WTC11 (cell line): Measurements from ENCODE around the gene GNG8. TPM values are rescaled to one million over a fixed set of nuclear protein-coding genes. Genes with fewer than 3 reads are reported as not detected.

Experiments
- ATAC-seq: fragments of 200-7000 bp; cut with Tn5 transposase; 2 replicates; pipeline ENCODE4 v1.10.0; 2021; ENCODE audit warnings: mild to moderate bottlenecking, moderate library complexity
- CTCF ChIA-PET: fragments of 300-600 bp; sonication (Branson Sonifier 250); formaldehyde crosslinking; loops from one replicate; lab custom pipeline; 2021; ENCODE audit warnings: antibody characterized with exemption; lab: Charles Lee
- POLR2A ChIA-PET: fragments of 350-600 bp; sonication (Branson Sonifier 250); formaldehyde crosslinking; loops from one replicate; lab custom pipeline; 2021; ENCODE audit warnings: antibody characterized with exemption; lab: Charles Lee
- DNase-seq: peaks from one replicate; pipeline ENCODE4 v3.0.0; 2021; ENCODE audit warnings: low spot score
- H3K27ac Mint-ChIP-seq: 2 replicates; pipeline ENCODE4 v1.8.0; 2021; ENCODE audit warnings: mixed read lengths
- H3K27me3 Mint-ChIP-seq: 2 replicates; pipeline ENCODE4 v1.8.0; 2021; ENCODE audit warnings: low read depth, mild to moderate bottlenecking, moderate library complexity, mixed read lengths
- H3K36me3 Mint-ChIP-seq: 2 replicates; pipeline ENCODE4 v1.8.0; 2021; ENCODE audit warnings: mixed read lengths
- H3K4me1 Mint-ChIP-seq: 2 replicates; pipeline ENCODE4 v1.8.0; 2022; ENCODE audit warnings: mixed read lengths
- H3K4me3 Mint-ChIP-seq: 2 replicates; pipeline ENCODE4 v1.8.0; 2021; ENCODE audit warnings: mild to moderate bottlenecking, moderate library complexity, mixed read lengths
- H3K9me3 Mint-ChIP-seq: 2 replicates; pipeline ENCODE4 v1.8.0; 2021; ENCODE audit warnings: mixed read lengths
- CREB1 ChIP-seq: sonication (generic); formaldehyde crosslinking; IDR thresholded peaks from 2 replicates; pipeline ENCODE4 v1.8.0; 2023; ENCODE audit warnings: mild to moderate bottlenecking, missing genetic modification reagents
- CREM ChIP-seq: sonication (generic); formaldehyde crosslinking; IDR thresholded peaks from 2 replicates; pipeline ENCODE4 v1.8.1; 2022; ENCODE audit warnings: mild to moderate bottlenecking, missing genetic modification reagents, moderate library complexity
- FOXP1 ChIP-seq: sonication (generic); formaldehyde crosslinking; IDR thresholded peaks from 2 replicates; pipeline ENCODE4 v1.8.0; 2022; ENCODE audit warnings: missing genetic modification reagents, mild to moderate bottlenecking, moderate library complexity, borderline replicate concordance
- MYBL2 ChIP-seq: sonication (generic); formaldehyde crosslinking; IDR thresholded peaks from 2 replicates; pipeline ENCODE4 v1.8.1; 2023; ENCODE audit warnings: mild to moderate bottlenecking, moderate library complexity, missing genetic modification reagents
- NFYB ChIP-seq: sonication (generic); formaldehyde crosslinking; conservative IDR thresholded peaks from 2 replicates; pipeline ENCODE4 v1.8.0; 2022; ENCODE audit warnings: low read depth, missing genetic modification reagents
- RORB ChIP-seq: fragments of 250-450 bp; sonication (Bioruptor Pico); IDR thresholded peaks from 2 replicates; pipeline ENCODE4 v1.9.0; 2021; ENCODE audit warnings: mild to moderate bottlenecking
- SP1 ChIP-seq: sonication (generic); formaldehyde crosslinking; conservative IDR thresholded peaks from 2 replicates; pipeline ENCODE4 v1.8.1; 2022; ENCODE audit warnings: missing genetic modification reagents
- TCF7 ChIP-seq: sonication (generic); formaldehyde crosslinking; IDR thresholded peaks from 2 replicates; pipeline ENCODE4 v1.8.0; 2022; ENCODE audit warnings: mild to moderate bottlenecking, low read depth, missing genetic modification reagents, moderate library complexity
- TEAD1 ChIP-seq: sonication (generic); formaldehyde crosslinking; IDR thresholded peaks from 2 replicates; pipeline ENCODE4 v1.8.0; 2022; ENCODE audit warnings: mild to moderate bottlenecking, missing genetic modification reagents
- ZNF219 ChIP-seq: sonication (generic); formaldehyde crosslinking; IDR thresholded peaks from 2 replicates; pipeline ENCODE4 v1.8.0; 2023; ENCODE audit warnings: missing genetic modification reagents, mild to moderate bottlenecking, borderline replicate concordance
- ZNF416 ChIP-seq: fragments of 250-450 bp; sonication (Bioruptor Pico); IDR thresholded peaks from 2 replicates; pipeline ENCODE4 v1.9.0; 2021; ENCODE audit warnings: mild to moderate bottlenecking, inconsistent platforms
- total RNA-seq: library from RNA; stranded (reverse); gene quantifications from 3 replicates; pipeline ENCODE4 v1.2.3, GENCODE V29; 2021
- TF ChIP-seq, protein P1 (sequence below): sonication (generic); formaldehyde crosslinking; IDR thresholded peaks from 2 replicates; pipeline ENCODE4 v1.8.1; 2023; ENCODE audit warnings: mild to moderate bottlenecking, moderate library complexity, missing genetic modification reagents
- TF ChIP-seq, protein P2 (sequence below): sonication (generic); formaldehyde crosslinking; IDR thresholded peaks from 2 replicates; pipeline ENCODE4 v1.8.0; 2022; ENCODE audit warnings: mild to moderate bottlenecking, missing genetic modification reagents
- TF ChIP-seq, protein P3 (sequence below): sonication (generic); formaldehyde crosslinking; conservative IDR thresholded peaks from 2 replicates; pipeline ENCODE4 v1.8.1; 2023; ENCODE audit warnings: mild to moderate bottlenecking, low read depth, missing genetic modification reagents, moderate library complexity
- TF ChIP-seq, protein P4 (sequence below): fragments of 250-450 bp; sonication (Bioruptor Pico); IDR thresholded peaks from 2 replicates; pipeline ENCODE4 v1.9.0; 2021; ENCODE audit warnings: mild to moderate bottlenecking
- TF ChIP-seq, protein P5 (sequence below): sonication (generic); formaldehyde crosslinking; IDR thresholded peaks from 2 replicates; pipeline ENCODE4 v1.8.0; 2023; ENCODE audit warnings: mild to moderate bottlenecking, missing genetic modification reagents
- TF ChIP-seq, protein P6 (sequence below): sonication (generic); formaldehyde crosslinking; IDR thresholded peaks from 2 replicates; pipeline ENCODE4 v1.8.1; 2023; ENCODE audit warnings: mild to moderate bottlenecking, missing genetic modification reagents, moderate library complexity
- TF ChIP-seq, protein P7 (sequence below): fragments of 250-450 bp; sonication (Bioruptor Pico); IDR thresholded peaks from 2 replicates; pipeline ENCODE4 v1.9.0; 2021; ENCODE audit warnings: moderate library complexity, mild to moderate bottlenecking, inconsistent platforms, borderline replicate concordance

Gene GNG8
- total RNA-seq, 1 experiment from 2014 or later = not detected

DNA sequence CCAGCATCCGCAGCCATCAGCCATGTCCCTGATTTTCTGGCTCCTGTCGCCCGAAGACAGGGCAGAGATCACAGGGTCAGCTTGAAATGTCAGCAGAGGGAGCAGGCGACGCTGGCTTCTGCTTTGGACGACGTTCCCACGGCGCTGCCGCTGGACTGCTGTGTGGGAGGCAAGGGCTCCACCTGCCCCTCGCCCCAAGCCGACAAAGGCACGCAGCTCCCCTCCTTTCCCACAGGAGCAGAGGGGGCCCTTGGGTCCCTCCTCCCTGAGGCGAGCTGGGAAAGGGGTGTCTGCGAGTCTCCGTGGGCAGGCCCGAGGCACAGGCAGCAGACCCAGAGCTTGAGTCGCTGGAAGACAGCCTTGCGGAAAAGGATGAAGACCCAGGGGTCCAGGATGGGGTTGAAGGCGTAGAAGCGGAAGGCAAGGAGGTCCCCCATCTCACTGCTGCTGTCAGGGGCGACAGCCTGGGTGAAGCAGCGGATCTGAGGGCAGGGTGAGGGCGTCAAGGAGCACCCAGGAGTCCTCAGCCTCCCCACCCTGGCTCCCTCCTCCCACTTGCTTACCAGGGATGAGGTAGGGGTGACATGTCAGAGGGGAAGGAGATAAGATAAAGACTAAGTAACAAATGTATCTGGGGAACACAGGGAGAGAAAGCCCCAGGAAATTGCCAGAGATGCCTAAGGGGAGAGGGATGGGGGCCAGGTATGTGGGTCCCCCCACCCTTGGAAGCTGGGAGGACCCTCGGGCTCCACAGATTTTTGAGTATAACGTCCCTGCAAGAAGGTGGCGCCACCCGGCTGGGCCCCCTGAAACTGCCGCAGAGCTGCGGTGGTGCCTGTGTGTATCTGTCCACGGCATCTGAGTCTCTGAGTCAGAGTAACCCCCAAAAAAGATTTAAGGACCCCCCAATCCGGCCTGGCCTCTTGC, 14.5 kb downstream of the GNG8 start (continued):
- TF ChIP-seq, protein P1, sequence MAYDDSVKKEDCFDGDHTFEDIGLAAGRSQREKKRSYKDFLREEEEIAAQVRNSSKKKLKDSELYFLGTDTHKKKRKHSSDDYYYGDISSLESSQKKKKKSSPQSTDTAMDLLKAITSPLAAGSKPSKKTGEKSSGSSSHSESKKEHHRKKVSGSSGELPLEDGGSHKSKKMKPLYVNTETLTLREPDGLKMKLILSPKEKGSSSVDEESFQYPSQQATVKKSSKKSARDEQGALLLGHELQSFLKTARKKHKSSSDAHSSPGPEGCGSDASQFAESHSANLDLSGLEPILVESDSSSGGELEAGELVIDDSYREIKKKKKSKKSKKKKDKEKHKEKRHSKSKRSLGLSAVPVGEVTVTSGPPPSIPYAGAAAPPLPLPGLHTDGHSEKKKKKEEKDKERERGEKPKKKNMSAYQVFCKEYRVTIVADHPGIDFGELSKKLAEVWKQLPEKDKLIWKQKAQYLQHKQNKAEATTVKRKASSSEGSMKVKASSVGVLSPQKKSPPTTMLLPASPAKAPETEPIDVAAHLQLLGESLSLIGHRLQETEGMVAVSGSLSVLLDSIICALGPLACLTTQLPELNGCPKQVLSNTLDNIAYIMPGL (CRISPR knock-in tag) = 0 out of 2 replicates have a peak, but pooled peaks have one; percentile 27

DNA sequence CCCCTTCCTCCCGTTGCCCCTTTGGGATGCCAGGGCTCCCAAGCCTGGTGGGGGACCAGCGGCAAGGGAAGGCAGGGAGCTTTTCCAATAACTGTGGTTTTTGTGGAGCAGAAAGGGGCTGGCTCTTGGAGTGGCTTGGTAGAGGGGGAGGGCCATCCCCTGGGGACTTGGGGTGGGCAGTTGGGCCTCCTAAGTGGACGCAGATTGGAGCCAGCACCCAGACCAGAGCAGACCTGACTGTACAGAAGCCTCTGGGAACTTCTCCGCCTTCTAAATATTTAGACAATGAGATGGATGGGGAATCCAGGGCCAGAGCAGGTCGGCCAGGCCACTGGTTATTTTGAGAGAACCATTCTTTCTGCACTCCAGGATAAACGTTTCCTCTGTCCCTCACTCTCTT, 15.3 kb downstream of the GNG8 start:
- Mint-ChIP-seq H3K4me3 (no peak overlapping the region), H3K27ac (no peak overlapping the region), H3K9me3 (no peaks in the 10 kb centered on the region), H3K36me3 (no peaks in the 10 kb centered on the region), H3K27me3 (peaks cover 3% of the 10 kb centered on the region; the same call in 1 of the 2 replicates), H3K4me1 (peaks cover 11% of the 10 kb centered on the region)
- POLR2A ChIA-PET = no interaction called here
- no peak for ATAC-seq
- no peak for TF ChIP-seq ZNF219 (CRISPR knock-in tag)
- TF ChIP-seq ZNF416 = no peak
- no peak for TF ChIP-seq SP1 (CRISPR knock-in tag)
- TF ChIP-seq, protein P2, sequence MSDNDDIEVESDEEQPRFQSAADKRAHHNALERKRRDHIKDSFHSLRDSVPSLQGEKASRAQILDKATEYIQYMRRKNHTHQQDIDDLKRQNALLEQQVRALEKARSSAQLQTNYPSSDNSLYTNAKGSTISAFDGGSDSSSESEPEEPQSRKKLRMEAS (CRISPR knock-in tag) = no peak
- TF ChIP-seq MYBL2 (CRISPR knock-in tag) = no peak
- TF ChIP-seq CREM (CRISPR knock-in tag) = no peak
- TF ChIP-seq CREB1 (CRISPR knock-in tag) = no peak
- no peak for TF ChIP-seq RORB (CRISPR knock-in tag)
- TF ChIP-seq, protein P3, sequence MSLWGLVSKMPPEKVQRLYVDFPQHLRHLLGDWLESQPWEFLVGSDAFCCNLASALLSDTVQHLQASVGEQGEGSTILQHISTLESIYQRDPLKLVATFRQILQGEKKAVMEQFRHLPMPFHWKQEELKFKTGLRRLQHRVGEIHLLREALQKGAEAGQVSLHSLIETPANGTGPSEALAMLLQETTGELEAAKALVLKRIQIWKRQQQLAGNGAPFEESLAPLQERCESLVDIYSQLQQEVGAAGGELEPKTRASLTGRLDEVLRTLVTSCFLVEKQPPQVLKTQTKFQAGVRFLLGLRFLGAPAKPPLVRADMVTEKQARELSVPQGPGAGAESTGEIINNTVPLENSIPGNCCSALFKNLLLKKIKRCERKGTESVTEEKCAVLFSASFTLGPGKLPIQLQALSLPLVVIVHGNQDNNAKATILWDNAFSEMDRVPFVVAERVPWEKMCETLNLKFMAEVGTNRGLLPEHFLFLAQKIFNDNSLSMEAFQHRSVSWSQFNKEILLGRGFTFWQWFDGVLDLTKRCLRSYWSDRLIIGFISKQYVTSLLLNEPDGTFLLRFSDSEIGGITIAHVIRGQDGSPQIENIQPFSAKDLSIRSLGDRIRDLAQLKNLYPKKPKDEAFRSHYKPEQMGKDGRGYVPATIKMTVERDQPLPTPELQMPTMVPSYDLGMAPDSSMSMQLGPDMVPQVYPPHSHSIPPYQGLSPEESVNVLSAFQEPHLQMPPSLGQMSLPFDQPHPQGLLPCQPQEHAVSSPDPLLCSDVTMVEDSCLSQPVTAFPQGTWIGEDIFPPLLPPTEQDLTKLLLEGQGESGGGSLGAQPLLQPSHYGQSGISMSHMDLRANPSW = no peak
- no peak for DNase-seq
- CTCF ChIA-PET = interaction anchor here (0.8 to 13.2 kb wide), 11 partner anchors 9 to 130 kb away, joined by 3 to 484 read pairs (median 5); partner anchors contain the start of genes CALM3 and DACT3

DNA sequence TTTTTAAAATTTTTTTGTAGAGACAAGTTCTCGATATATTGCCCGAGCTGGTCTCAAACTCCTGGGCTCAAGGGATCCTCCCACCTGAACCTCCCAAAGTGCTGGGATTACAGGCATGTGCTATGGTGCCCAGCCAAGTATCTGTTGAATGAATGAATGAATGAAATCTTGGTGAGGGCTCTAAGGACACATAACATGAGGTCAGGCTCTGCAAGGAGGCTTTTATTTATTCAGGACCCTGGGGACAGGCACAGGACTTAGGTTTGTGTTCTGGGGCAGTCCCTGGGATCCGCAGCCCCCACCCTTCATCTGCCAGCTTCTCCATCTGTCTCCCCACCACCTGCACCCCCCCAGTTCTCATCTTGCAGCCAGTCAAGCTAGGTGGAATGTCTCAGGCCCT, 15.7 kb downstream of the GNG8 start:
- no peak for ATAC-seq
- H3K9me3 Mint-ChIP-seq = no peaks in the 10 kb centered on the region
- no peak overlapping the region for H3K27ac Mint-ChIP-seq
- ChIA-PET CTCF (interaction anchor here (2.0 to 13.2 kb wide), 4 partner anchors 9 to 43 kb away, joined by 18 to 484 read pairs (median 24); partner anchors contain the start of genes CALM3 and DACT3), POLR2A (interaction anchor here (0.6 kb wide), 1 partner anchor 617 kb away, joined by 3 read pairs; no protein-coding TSS in a partner anchor)
- no peak for TF ChIP-seq FOXP1 (CRISPR knock-in tag)
- TF ChIP-seq, protein P4, sequence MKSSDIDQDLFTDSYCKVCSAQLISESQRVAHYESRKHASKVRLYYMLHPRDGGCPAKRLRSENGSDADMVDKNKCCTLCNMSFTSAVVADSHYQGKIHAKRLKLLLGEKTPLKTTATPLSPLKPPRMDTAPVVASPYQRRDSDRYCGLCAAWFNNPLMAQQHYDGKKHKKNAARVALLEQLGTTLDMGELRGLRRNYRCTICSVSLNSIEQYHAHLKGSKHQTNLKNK = no peak
- H3K4me1 Mint-ChIP-seq = peaks cover 11% of the 10 kb centered on the region
- H3K4me3 Mint-ChIP-seq = no peak overlapping the region
- no peaks in the 10 kb centered on the region for H3K36me3 Mint-ChIP-seq
- DNase-seq = no peak
- peaks cover 3% of the 10 kb centered on the region; the same call in 1 of the 2 replicates for H3K27me3 Mint-ChIP-seq

DNA sequence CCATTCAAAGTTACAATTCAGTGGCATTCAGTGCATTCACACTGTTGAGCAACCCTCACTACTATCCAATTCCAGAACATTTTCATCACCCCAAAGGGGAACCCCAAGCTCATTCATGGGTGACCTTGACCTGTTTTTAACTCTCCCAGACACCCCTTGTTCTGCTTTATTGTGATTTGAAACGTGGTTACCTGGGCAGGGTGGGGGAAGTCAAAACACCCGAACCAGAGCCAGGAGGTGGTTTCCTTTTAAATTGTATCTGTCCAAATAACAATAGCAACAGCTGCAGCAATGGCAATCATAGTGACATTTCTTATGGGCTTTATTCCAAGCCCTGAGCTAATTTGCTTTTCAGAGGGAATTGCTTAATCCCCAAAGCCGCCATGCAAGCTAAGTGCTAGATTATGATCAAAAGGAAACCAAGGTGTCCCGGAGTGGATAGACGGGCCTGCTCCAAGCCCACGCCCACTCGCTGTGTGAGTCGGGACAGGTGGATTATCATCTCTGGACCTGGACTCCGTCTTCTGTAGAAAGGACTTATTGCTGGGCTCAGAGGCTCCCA, 17.3 kb downstream of the GNG8 start:
- H3K4me1 Mint-ChIP-seq = peaks cover 14% of the 10 kb centered on the region
- H3K9me3 Mint-ChIP-seq = no peaks in the 10 kb centered on the region
- H3K27ac Mint-ChIP-seq = no peak overlapping the region
- ChIA-PET POLR2A (no interaction called here), CTCF (interaction anchor here (1.7 to 13.2 kb wide), 4 partner anchors 12 to 135 kb away, joined by 6 to 484 read pairs (median 34); partner anchors contain the start of gene DACT3)
- DNase-seq = no peak
- H3K4me3 Mint-ChIP-seq = no peak overlapping the region
- peaks cover 3% of the 10 kb centered on the region; the same call in 1 of the 2 replicates for H3K27me3 Mint-ChIP-seq
- no peak for ATAC-seq
- H3K36me3 Mint-ChIP-seq = no peaks in the 10 kb centered on the region
- TF ChIP-seq, protein P5, sequence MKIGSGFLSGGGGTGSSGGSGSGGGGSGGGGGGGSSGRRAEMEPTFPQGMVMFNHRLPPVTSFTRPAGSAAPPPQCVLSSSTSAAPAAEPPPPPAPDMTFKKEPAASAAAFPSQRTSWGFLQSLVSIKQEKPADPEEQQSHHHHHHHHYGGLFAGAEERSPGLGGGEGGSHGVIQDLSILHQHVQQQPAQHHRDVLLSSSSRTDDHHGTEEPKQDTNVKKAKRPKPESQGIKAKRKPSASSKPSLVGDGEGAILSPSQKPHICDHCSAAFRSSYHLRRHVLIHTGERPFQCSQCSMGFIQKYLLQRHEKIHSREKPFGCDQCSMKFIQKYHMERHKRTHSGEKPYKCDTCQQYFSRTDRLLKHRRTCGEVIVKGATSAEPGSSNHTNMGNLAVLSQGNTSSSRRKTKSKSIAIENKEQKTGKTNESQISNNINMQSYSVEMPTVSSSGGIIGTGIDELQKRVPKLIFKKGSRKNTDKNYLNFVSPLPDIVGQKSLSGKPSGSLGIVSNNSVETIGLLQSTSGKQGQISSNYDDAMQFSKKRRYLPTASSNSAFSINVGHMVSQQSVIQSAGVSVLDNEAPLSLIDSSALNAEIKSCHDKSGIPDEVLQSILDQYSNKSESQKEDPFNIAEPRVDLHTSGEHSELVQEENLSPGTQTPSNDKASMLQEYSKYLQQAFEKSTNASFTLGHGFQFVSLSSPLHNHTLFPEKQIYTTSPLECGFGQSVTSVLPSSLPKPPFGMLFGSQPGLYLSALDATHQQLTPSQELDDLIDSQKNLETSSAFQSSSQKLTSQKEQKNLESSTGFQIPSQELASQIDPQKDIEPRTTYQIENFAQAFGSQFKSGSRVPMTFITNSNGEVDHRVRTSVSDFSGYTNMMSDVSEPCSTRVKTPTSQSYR = no peak
- TF ChIP-seq, protein P6, sequence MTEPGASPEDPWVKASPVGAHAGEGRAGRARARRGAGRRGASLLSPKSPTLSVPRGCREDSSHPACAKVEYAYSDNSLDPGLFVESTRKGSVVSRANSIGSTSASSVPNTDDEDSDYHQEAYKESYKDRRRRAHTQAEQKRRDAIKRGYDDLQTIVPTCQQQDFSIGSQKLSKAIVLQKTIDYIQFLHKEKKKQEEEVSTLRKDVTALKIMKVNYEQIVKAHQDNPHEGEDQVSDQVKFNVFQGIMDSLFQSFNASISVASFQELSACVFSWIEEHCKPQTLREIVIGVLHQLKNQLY (CRISPR knock-in tag) = no peak
- no peak for TF ChIP-seq RORB (CRISPR knock-in tag)
- TF ChIP-seq ZNF219 (CRISPR knock-in tag) = no peak
- TF ChIP-seq TEAD1 = no peak
- TF ChIP-seq, protein P7, sequence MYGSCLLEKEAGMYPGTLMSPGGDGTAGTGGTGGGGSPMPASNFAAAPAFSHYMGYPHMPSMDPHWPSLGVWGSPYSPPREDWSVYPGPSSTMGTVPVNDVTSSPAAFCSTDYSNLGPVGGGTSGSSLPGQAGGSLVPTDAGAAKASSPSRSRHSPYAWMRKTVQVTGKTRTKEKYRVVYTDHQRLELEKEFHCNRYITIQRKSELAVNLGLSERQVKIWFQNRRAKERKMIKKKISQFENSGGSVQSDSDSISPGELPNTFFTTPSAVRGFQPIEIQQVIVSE (CRISPR knock-in tag) = no peak
- TF ChIP-seq NFYB (CRISPR knock-in tag) = no peak
- TF ChIP-seq TCF7 = no peak
